A549 (cell line): ENCODE results near the gene GPX4. TPM values are rescaled to one million over a fixed set of nuclear protein-coding genes. Genes with fewer than 3 reads are reported as not detected.

Source experiments
- ATAC-seq, 2 experiments: fragments of 200-7000 bp in 1 of 2; fragments of >200 bp in 1 of 2; cut with Nextera tagmentation in 1 of 2; cut with Tn5 transposase in 1 of 2; 3 replicates each; pipeline versions ENCODE4 v1.8.0 to v1.9.1; 2018 to 2020; ENCODE audit warnings: mild to moderate bottlenecking in 1 of 2, moderate library complexity in 1 of 2
- CTCF ChIA-PET: fragments of 300-600 bp; sonication (Branson Sonifier 250); formaldehyde crosslinking; extraction: SDS; loops from one replicate; lab custom pipeline; 2021; ENCODE audit warnings: antibody characterized with exemption, inconsistent platforms; lab: Yijun Ruan, JAX
- POLR2A ChIA-PET: fragments of 350-600 bp; formaldehyde crosslinking; extraction: SDS; loops from one replicate; lab custom pipeline; 2021; ENCODE audit warnings: antibody characterized with exemption, inconsistent platforms; lab: Yijun Ruan, JAX
- DNase-seq, 2 experiments: peaks; one replicate each; pipeline versions ENCODE4 v3.0.0 to v3.0.0-alpha.2; 2011 to 2016; ENCODE audit warnings: low read depth in 1 of 2, low spot score in 1 of 2
- FAIRE-seq: peaks from 2 replicates; lab custom pipeline; 2011; peaks lifted over from hg19 to GRCh38; lab: Jason Lieb, UNC
- H3K27ac ChIP-seq, 2 experiments: fragments of >200 bp; sonication (Bioruptor Twin); formaldehyde crosslinking; 3 replicates each; pipeline ENCODE4 v1.5.1; 2016 to 2017
- H3K4me1 ChIP-seq: fragments of >200 bp; sonication (Bioruptor Twin); formaldehyde crosslinking; 3 replicates; pipeline ENCODE4 v1.6.1; 2016
- H3K4me2 ChIP-seq: fragments of >200 bp; sonication (Bioruptor Twin); formaldehyde crosslinking; 3 replicates; pipeline ENCODE4 v1.6.1; 2016
- H3K4me3 ChIP-seq: fragments of >200 bp; sonication (Bioruptor Twin); formaldehyde crosslinking; 3 replicates; pipeline ENCODE4 v1.5.1; 2016
- H3K9me3 ChIP-seq: fragments of >200 bp; sonication (Bioruptor Twin); formaldehyde crosslinking; 3 replicates; pipeline ENCODE4 v1.6.1; 2016
- CHD2 ChIP-seq: fragments of 150-350 bp; IDR thresholded peaks from 2 replicates; pipeline ENCODE4 v1.6.1; 2014; ENCODE audit warnings: low read length; ENCODE audit not compliant: partially characterized antibody
- CHD4 ChIP-seq: fragments of 200-600 bp; sonication (generic); IDR thresholded peaks from 2 replicates; pipeline ENCODE4 v1.6.1; 2016; ENCODE audit warnings: antibody characterized with exemption, mild to moderate bottlenecking, borderline replicate concordance
- EHMT2 ChIP-seq: fragments of 200-600 bp; sonication (generic); IDR thresholded peaks from 2 replicates; pipeline ENCODE4 v1.6.1; 2016; ENCODE audit warnings: antibody characterized with exemption, low read depth, mild to moderate bottlenecking, moderate library complexity
- ESRRA ChIP-seq: fragments of 150-350 bp; IDR thresholded peaks from 2 replicates; pipeline ENCODE4 v1.6.1; 2014; ENCODE audit warnings: mild to moderate bottlenecking, low read length, borderline replicate concordance
- FOSB ChIP-seq: fragments of 250-450 bp; sonication (Bioruptor Pico); IDR thresholded peaks from 2 replicates; pipeline ENCODE4 v1.5.0; 2020; ENCODE audit warnings: mild to moderate bottlenecking, moderate library complexity
- FOSL2 ChIP-seq, 2 experiments: fragments of 450-650 bp in 1 of 2; fragments of >200 bp in 1 of 2; sonication (Bioruptor Twin) in 1 of 2; formaldehyde crosslinking; IDR thresholded peaks; 2 replicates each; pipeline versions ENCODE4 v1.5.0 to v1.6.1; 2016 to 2020; ENCODE audit warnings: mild to moderate bottlenecking in 1 of 2, moderate library complexity in 1 of 2
- FOXS1 ChIP-seq: fragments of 250-450 bp; sonication (Bioruptor Pico); IDR thresholded peaks from 2 replicates; pipeline ENCODE4 v1.5.0; 2020; ENCODE audit warnings: mild to moderate bottlenecking, moderate library complexity
- GATA3 ChIP-seq: IDR thresholded peaks from 2 replicates; pipeline ENCODE4 v1.6.1; 2012; ENCODE audit warnings: borderline replicate concordance
- HDAC2 ChIP-seq: fragments of 200-600 bp; sonication (generic); IDR thresholded peaks from 2 replicates; pipeline ENCODE4 v1.6.1; 2016
- HOXA7 ChIP-seq: fragments of 250-450 bp; sonication (Bioruptor Pico); IDR thresholded peaks from 2 replicates; pipeline ENCODE4 v1.5.0; 2020; ENCODE audit warnings: mild to moderate bottlenecking, moderate library complexity
- HOXB13 ChIP-seq: fragments of 250-450 bp; sonication (Bioruptor Pico); IDR thresholded peaks from 2 replicates; pipeline ENCODE4 v1.5.0; 2020; ENCODE audit warnings: low read depth, mild to moderate bottlenecking, moderate library complexity
- MAFK ChIP-seq: fragments of 450-650 bp; IDR thresholded peaks from 2 replicates; pipeline ENCODE4 v1.6.1; 2014; ENCODE audit not compliant: partially characterized antibody
- MAZ ChIP-seq: fragments of 150-350 bp; IDR thresholded peaks from 2 replicates; pipeline ENCODE4 v1.6.1; 2014; ENCODE audit warnings: antibody characterized with exemption, low read depth, low read length, borderline replicate concordance
- MYC ChIP-seq: IDR thresholded peaks from 2 replicates; pipeline ENCODE4 v1.6.1; 2012; ENCODE audit warnings: mild to moderate bottlenecking, inconsistent platforms, low read length, improper control_type of control experiment, borderline replicate concordance
- NPAS2 ChIP-seq: fragments of 250-450 bp; sonication (Bioruptor Pico); IDR thresholded peaks from 2 replicates; pipeline ENCODE4 v1.8.0; 2022; ENCODE audit warnings: mild to moderate bottlenecking, moderate library complexity, borderline replicate concordance
- POLR2A ChIP-seq: IDR thresholded peaks from 2 replicates; pipeline ENCODE4 v1.6.1; 2012; ENCODE audit warnings: mild to moderate bottlenecking, low read length
- RFX5 ChIP-seq: fragments of 450-650 bp; IDR thresholded peaks from 2 replicates; pipeline ENCODE4 v1.7.1; 2014; ENCODE audit warnings: antibody characterized with exemption, mild to moderate bottlenecking, moderate library complexity
- RNF2 ChIP-seq: fragments of 200-600 bp; sonication (generic); IDR thresholded peaks from 2 replicates; pipeline ENCODE4 v1.6.1; 2016; ENCODE audit warnings: low read depth, mild to moderate bottlenecking, antibody characterized with exemption, moderate library complexity, borderline replicate concordance
- SREBF2 ChIP-seq: fragments of 450-650 bp; IDR thresholded peaks from 2 replicates; pipeline ENCODE4 v1.6.1; 2014; ENCODE audit warnings: mild to moderate bottlenecking, moderate library complexity
- TFCP2L1 ChIP-seq: fragments of 250-450 bp; sonication (Bioruptor Pico); IDR thresholded peaks from 2 replicates; pipeline ENCODE4 v1.5.0; 2021; ENCODE audit warnings: mild to moderate bottlenecking
- TP53 ChIP-seq: fragments of 250-450 bp; sonication (Bioruptor Pico); IDR thresholded peaks from 2 replicates; pipeline ENCODE4 v1.5.0; 2021; ENCODE audit warnings: mild to moderate bottlenecking, moderate library complexity
- whole genome bisulfite sequencing: methylation state at CpG from one replicate; pipeline ENCODE4 v1.1.6; 2017; ENCODE audit errors: missing lambda C conversion rate; 5-methylcytosine and 5-hydroxymethylcytosine counted together
- polyA plus RNA-seq, 4 experiments: library from polyadenylated mRNA; depleted of rRNA in 3 of 4; stranded (reverse); fragments of >200 nt; fragmentation: RNase III in 1 of 4; extraction: RNeasy Plus Mini Kit Qiagen cat#74134 plus additional on column Dnase treatment in 1 of 4; gene quantifications; 2 replicates in 3 of 4; 3 replicates in 1 of 4; pipeline ENCODE4 v1.2.3, GENCODE V29; 2011 to 2017
- TF ChIP-seq, protein P1 (sequence below): fragments of 450-650 bp; IDR thresholded peaks from 2 replicates; pipeline ENCODE4 v1.6.1; 2014; ENCODE audit warnings: antibody characterized with exemption
- TF ChIP-seq, protein P2 (sequence below): IDR thresholded peaks from 2 replicates; pipeline ENCODE4 v1.6.1; 2012
- TF ChIP-seq, protein P3 (sequence below): fragments of >200 bp; sonication (Bioruptor Twin); formaldehyde crosslinking; IDR thresholded peaks from 3 replicates; pipeline ENCODE4 v1.6.1; 2016
- TF ChIP-seq, protein P4 (sequence below): fragments of 250-450 bp; sonication (Bioruptor Pico); IDR thresholded peaks from 2 replicates; pipeline ENCODE4 v1.5.0; 2020; ENCODE audit warnings: low read depth, mild to moderate bottlenecking, moderate library complexity
- TF ChIP-seq, protein P5 (sequence below): fragments of >200 bp; sonication (Bioruptor Twin); formaldehyde crosslinking; IDR thresholded peaks from 3 replicates; pipeline ENCODE4 v1.5.1; 2016

The GPX4 gene
- polyA plus RNA-seq, 2 of the 4 experiments (the other 2 are of a cell fraction): 248 to 394 TPM

DNA sequence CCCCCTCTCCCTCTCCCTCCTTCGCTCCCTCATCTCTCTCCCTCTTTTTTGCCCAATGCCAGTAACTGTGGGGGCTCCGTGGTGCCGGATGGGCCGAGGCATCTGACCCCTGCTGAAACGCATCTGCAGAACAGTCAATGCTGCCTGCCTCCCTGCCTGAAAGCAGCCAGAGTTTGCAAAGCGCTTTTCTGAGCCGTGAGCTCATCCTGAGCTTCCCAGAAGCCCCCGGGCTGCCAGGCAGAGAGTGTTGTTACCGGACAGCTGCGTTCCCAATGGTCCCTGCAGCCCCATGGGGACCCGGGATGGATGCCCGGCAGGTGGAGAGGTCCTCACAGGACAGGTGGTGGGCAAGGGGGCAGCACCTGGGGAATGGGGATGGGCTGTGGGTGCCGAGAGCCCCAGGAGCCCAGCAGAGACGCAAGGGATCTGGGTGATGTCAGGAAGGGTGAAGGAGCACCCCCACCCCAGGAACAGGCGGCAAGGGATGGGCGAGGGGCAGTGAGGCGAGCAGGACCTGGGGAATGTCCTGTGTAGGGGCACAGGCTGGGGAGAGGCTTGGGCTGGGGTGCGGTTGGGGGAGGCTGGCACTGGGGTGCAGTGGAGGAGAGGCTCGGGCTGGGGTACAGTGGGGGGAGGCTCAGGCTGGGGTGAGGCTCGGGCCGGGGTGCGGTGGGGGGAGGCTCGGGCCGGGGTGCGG, 33.0 kb downstream of the GPX4 start:
- DNase-seq (no peak), ATAC-seq (no peak), FAIRE-seq (no peak)
- Histone ChIP-seq H3K27ac (0 out of 6 replicates have a peak overlapping the region, but pooled peaks of 1 of the 2 experiments have one; percentile 27), H3K9me3 (no peaks in the 10 kb centered on the region), H3K4me3 (no peak overlapping the region), H3K4me2 (no peak overlapping the region), H3K4me1 (peaks cover 16% of the 10 kb centered on the region)
- ChIA-PET CTCF (interaction anchor here (1.1 kb wide), 1 partner anchor 58 kb away, joined by 3 read pairs; no protein-coding TSS in a partner anchor), POLR2A (interaction anchor here (0.6 kb wide), 1 partner anchor 42 kb away, joined by 5 read pairs; no protein-coding TSS in a partner anchor)
- TF ChIP-seq FOXS1 (CRISPR knock-in tag) (no peak), MAFK (no peak), HOXA7 (no peak), POLR2A (no peak), HDAC2 (no peak)
- TF ChIP-seq, protein P1, sequence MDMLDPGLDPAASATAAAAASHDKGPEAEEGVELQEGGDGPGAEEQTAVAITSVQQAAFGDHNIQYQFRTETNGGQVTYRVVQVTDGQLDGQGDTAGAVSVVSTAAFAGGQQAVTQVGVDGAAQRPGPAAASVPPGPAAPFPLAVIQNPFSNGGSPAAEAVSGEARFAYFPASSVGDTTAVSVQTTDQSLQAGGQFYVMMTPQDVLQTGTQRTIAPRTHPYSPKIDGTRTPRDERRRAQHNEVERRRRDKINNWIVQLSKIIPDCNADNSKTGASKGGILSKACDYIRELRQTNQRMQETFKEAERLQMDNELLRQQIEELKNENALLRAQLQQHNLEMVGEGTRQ: no peak
- WGBS: 78% methylated on average over 12 of the region's 25 CpGs

DNA sequence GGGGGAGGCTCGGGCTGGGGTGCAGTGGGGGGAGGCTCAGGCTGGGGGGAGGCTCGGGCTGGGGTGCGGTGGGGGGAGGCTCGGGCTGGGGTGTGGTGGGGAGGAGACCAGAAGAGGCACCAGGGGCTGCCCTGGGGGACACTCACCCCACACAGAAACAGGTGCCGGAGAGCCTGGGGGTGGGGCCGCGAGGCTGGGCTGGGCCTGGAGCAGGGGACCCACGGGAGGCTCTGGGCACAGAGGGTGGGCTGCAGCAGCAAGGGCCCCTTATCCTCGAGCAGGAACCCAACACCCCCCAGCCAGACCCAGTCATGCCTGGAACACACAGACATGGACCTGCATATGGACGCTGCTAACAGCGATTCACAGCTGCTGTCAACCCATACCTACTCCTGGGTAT, 34.3 kb downstream of the GPX4 start:
- DNase-seq: no peak
- TF ChIP-seq SREBF2: no peak
- TF ChIP-seq HOXB13 (CRISPR knock-in tag): no peak
- no peak for TF ChIP-seq RFX5
- no peak for TF ChIP-seq MAZ
- no peak for TF ChIP-seq TP53 (CRISPR knock-in tag)
- TF ChIP-seq, protein P2, sequence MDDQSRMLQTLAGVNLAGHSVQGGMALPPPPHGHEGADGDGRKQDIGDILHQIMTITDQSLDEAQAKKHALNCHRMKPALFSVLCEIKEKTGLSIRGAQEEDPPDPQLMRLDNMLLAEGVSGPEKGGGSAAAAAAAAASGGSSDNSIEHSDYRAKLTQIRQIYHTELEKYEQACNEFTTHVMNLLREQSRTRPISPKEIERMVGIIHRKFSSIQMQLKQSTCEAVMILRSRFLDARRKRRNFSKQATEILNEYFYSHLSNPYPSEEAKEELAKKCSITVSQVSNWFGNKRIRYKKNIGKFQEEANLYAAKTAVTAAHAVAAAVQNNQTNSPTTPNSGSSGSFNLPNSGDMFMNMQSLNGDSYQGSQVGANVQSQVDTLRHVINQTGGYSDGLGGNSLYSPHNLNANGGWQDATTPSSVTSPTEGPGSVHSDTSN: no peak
- no peak for TF ChIP-seq HOXA7
- TF ChIP-seq FOSL2 (IDR thresholded peaks at IDR 0.05): no peak
- no peak for TF ChIP-seq FOSL2 (CRISPR knock-in tag; IDR thresholded peaks at IDR 0.05)
- no peak for TF ChIP-seq TFCP2L1 (CRISPR knock-in tag)
- TF ChIP-seq NPAS2 (CRISPR knock-in tag): no peak
- no peak for TF ChIP-seq RNF2
- TF ChIP-seq MYC: no peak
- 70% methylated on average over 5 of the region's 11 CpGs for WGBS
- peaks cover 2% of the 10 kb centered on the region; the same call in 2 of the 3 replicates for H3K4me1 ChIP-seq
- no peak for ATAC-seq
- FAIRE-seq: no peak
- CTCF ChIA-PET: no interaction called here
- H3K4me3 ChIP-seq: no peak overlapping the region
- no peak overlapping the region for H3K4me2 ChIP-seq
- H3K27ac ChIP-seq: no peak overlapping the region
- no peaks in the 10 kb centered on the region for H3K9me3 ChIP-seq
- POLR2A ChIA-PET: no interaction called here

DNA sequence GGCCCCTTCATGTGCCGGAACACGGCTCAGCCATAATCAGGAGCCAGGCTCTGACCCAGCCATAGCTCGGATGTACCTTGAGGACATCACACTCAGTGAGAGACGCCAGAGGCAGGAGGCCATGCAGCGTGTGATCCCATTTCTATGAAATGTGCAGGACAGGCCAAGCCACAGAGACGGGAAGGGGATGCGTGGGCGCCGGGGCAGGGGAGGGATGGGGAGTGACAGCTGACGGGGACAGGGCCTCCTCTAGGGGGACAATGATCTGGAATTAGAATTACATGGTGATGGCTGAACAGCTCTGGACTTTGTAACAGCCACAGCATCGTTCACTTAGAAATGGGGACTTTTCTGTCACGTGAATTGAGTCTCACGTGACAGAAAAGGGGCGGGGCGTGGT, 35.3 kb downstream of the GPX4 start:
- no peak for FAIRE-seq
- H3K9me3 ChIP-seq: no peaks in the 10 kb centered on the region
- no peak for ATAC-seq
- H3K4me3 ChIP-seq: no peak overlapping the region
- H3K27ac ChIP-seq: no peak overlapping the region
- POLR2A ChIA-PET: no interaction called here
- 94% methylated on average over 15 of the region's 15 CpGs for WGBS
- no peaks in the 10 kb centered on the region for H3K4me1 ChIP-seq
- DNase-seq: no peak
- H3K4me2 ChIP-seq: no peak overlapping the region
- CTCF ChIA-PET: interaction anchor here (0.5 to 1.3 kb wide), 3 partner anchors 8 to 41 kb away, joined by 3 to 6 read pairs (median 3); no protein-coding TSS in a partner anchor
- TF ChIP-seq ESRRA (no peak), EHMT2 (no peak), CHD4 (no peak), FOSB (CRISPR knock-in tag) (no peak), CHD2 (no peak), GATA3 (no peak)
- TF ChIP-seq, protein P3, sequence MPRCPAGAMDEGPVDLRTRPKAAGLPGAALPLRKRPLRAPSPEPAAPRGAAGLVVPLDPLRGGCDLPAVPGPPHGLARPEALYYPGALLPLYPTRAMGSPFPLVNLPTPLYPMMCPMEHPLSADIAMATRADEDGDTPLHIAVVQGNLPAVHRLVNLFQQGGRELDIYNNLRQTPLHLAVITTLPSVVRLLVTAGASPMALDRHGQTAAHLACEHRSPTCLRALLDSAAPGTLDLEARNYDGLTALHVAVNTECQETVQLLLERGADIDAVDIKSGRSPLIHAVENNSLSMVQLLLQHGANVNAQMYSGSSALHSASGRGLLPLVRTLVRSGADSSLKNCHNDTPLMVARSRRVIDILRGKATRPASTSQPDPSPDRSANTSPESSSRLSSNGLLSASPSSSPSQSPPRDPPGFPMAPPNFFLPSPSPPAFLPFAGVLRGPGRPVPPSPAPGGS: no peak
- TF ChIP-seq, protein P4, sequence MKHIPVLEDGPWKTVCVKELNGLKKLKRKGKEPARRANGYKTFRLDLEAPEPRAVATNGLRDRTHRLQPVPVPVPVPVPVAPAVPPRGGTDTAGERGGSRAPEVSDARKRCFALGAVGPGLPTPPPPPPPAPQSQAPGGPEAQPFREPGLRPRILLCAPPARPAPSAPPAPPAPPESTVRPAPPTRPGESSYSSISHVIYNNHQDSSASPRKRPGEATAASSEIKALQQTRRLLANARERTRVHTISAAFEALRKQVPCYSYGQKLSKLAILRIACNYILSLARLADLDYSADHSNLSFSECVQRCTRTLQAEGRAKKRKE (CRISPR knock-in tag): no peak
- TF ChIP-seq, protein P1: no peak
- TF ChIP-seq, protein P2: no peak
- TF ChIP-seq, protein P5, sequence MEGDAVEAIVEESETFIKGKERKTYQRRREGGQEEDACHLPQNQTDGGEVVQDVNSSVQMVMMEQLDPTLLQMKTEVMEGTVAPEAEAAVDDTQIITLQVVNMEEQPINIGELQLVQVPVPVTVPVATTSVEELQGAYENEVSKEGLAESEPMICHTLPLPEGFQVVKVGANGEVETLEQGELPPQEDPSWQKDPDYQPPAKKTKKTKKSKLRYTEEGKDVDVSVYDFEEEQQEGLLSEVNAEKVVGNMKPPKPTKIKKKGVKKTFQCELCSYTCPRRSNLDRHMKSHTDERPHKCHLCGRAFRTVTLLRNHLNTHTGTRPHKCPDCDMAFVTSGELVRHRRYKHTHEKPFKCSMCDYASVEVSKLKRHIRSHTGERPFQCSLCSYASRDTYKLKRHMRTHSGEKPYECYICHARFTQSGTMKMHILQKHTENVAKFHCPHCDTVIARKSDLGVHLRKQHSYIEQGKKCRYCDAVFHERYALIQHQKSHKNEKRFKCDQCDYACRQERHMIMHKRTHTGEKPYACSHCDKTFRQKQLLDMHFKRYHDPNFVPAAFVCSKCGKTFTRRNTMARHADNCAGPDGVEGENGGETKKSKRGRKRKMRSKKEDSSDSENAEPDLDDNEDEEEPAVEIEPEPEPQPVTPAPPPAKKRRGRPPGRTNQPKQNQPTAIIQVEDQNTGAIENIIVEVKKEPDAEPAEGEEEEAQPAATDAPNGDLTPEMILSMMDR: no peak
